Left lobe of liver (tissue), 2 donors: Measurements from ENCODE around the gene OR2M3. TPM values are rescaled to one million over a fixed set of nuclear protein-coding genes. Genes with fewer than 3 reads are reported as not detected.
A peak's percentile ranks its signal among the peaks of the same experiment; 100 is the strongest.
"Not testable (repeated sequence)": the region's sequence is repeated elsewhere in the genome, so short reads cannot be mapped to it uniquely, and the experiment has no call there.

ENCODE experiments used
- ATAC-seq: fragments of 200-7000 bp; cut with Tn5 transposase; one replicate; pipeline ENCODE4 v1.9.1; 2020; ENCODE audit warnings: mild to moderate bottlenecking, moderate library complexity
- DNase-seq: peaks from one replicate; pipeline ENCODE4 v3.0.0-alpha.2; 2020; ENCODE audit warnings: low spot score
- total RNA-seq: library from RNA; stranded (reverse); gene quantifications from one replicate; pipeline ENCODE4 v1.2.1, GENCODE V29; 2021
- donor health status: DM: no; HTN: no; CAD: no; lungs with moderate emphysema.
- donor health status: DM: no; HTN: yes; CAD: no.

Gene OR2M3
- not detected for total RNA-seq

GRCh38 chr1:248196965-248197364 is at the start of gene OR2M3:
Gene OR2M3, plus strand, starts transcription at chr1:248197265. Its CDS starts 5,803 bp downstream, at chr1:248203068.
- DNase-seq (no peak), ATAC-seq (no peak)

- ATAC-seq (no peak), DNase-seq (no peak)
Measured at GRCh38 chr1:248152056-248152827, 44.8 kb upstream of the OR2M3 start.

GRCh38 chr1:248155927-248156326 is 41.1 kb upstream of the OR2M3 start:
- ATAC-seq (no peak), DNase-seq (no peak)

- DNase-seq (no peak), ATAC-seq (no peak)
Measured at GRCh38 chr1:248158758-248159157, 38.3 kb upstream of the OR2M3 start.

- DNase-seq (no peak), ATAC-seq (no peak)
Measured at GRCh38 chr1:248164031-248164430, 33.0 kb upstream of the OR2M3 start.

GRCh38 chr1:248165186-248165585 is 31.9 kb upstream of the OR2M3 start:
- DNase-seq (no peak), ATAC-seq (no peak)

- ATAC-seq (no peak), DNase-seq (no peak)
Measured at GRCh38 chr1:248174521-248174920, 22.5 kb upstream of the OR2M3 start, which contains the start of gene OR2M2. Gene OR2M2, plus strand, starts transcription at chr1:248174821. Its CDS starts 5,165 bp downstream, at chr1:248179986.

GRCh38 chr1:248183996-248184395 is 13.1 kb upstream of the OR2M3 start:
- DNase-seq (no peak), ATAC-seq (no peak)

GRCh38 chr1:248187363-248187762 is 9.7 kb upstream of the OR2M3 start:
- ATAC-seq, result no peak
- DNase-seq, result no peak

GRCh38 chr1:248189026-248189425 is 8.0 kb upstream of the OR2M3 start:
- ATAC-seq, result no peak
- DNase-seq, result no peak

- no peak for DNase-seq
- ATAC-seq, result no peak
Measured at GRCh38 chr1:248194117-248194516, 2.9 kb upstream of the OR2M3 start.

GRCh38 chr1:248215880-248216279 is 18.8 kb downstream of the OR2M3 start:
- no peak for DNase-seq

GRCh38 chr1:248225537-248225936 is 28.5 kb downstream of the OR2M3 start:
- ATAC-seq (no peak), DNase-seq (no peak)

More at GRCh38 chr1:248215880-248216279, 18.8 kb downstream of the OR2M3 start:
- ATAC-seq, result no peak

GRCh38 chr1:248229360-248229908 is 32.4 kb downstream of the OR2M3 start:
- ATAC-seq, result no peak

GRCh38 chr1:248231117-248231516 is 34.1 kb downstream of the OR2M3 start, which contains the start of gene OR2M4:
Gene OR2M4, plus strand, starts transcription at chr1:248231417. Its CDS starts 7,512 bp downstream, at chr1:248238929.
- no peak for DNase-seq
- ATAC-seq, result no peak

More at GRCh38 chr1:248229360-248229908, 32.4 kb downstream of the OR2M3 start:
- DNase-seq, result no peak

GRCh38 chr1:248239478-248239877 is 42.4 kb downstream of the OR2M3 start:
- DNase-seq, result no peak

GRCh38 chr1:248243204-248243603 is 46.1 kb downstream of the OR2M3 start:
- ATAC-seq (peak; percentile 79), DNase-seq (no peak)

More at GRCh38 chr1:248239478-248239877, 42.4 kb downstream of the OR2M3 start:
- no peak for ATAC-seq

GRCh38 chr1:248259309-248259708 is 62.2 kb downstream of the OR2M3 start:
- not testable (repeated sequence) for ATAC-seq

More at GRCh38 chr1:248259309-248259708, 62.2 kb downstream of the OR2M3 start:
- not testable (repeated sequence) for DNase-seq
